ENCODE data around the gene HTR4. TPM values are rescaled to one million over a fixed set of nuclear protein-coding genes. Genes with fewer than 3 reads are reported as not detected.
A peak's percentile ranks its signal among the peaks of the same experiment; 100 is the strongest.

The HTR4 gene
- total RNA-seq, 2 donors from 2014 or later = 4.3 to 7.9 TPM

DNA sequence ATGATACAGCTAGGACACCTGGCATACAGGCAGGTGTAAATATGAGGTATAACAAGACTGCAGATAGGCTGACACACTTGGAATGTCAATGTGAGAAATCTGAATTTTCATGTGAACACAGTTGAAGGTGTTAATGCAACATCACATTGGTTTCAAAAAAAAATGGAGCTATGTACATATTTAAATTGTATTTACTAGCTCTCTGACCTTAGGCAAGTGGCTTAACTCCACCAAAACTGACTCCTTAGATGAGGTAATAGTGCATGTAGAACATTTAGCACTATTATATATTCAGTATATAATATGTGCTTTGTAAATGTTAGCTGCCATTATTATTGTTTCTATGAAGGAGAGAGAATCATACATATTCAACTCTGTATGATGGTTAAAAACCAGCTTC is 48.0 kb downstream of the HTR4 start:
- H3K27me3 ChIP-seq = no peaks in the 10 kb centered on the region
- no peak overlapping the region for H3K27ac ChIP-seq
- TF ChIP-seq, protein P1, sequence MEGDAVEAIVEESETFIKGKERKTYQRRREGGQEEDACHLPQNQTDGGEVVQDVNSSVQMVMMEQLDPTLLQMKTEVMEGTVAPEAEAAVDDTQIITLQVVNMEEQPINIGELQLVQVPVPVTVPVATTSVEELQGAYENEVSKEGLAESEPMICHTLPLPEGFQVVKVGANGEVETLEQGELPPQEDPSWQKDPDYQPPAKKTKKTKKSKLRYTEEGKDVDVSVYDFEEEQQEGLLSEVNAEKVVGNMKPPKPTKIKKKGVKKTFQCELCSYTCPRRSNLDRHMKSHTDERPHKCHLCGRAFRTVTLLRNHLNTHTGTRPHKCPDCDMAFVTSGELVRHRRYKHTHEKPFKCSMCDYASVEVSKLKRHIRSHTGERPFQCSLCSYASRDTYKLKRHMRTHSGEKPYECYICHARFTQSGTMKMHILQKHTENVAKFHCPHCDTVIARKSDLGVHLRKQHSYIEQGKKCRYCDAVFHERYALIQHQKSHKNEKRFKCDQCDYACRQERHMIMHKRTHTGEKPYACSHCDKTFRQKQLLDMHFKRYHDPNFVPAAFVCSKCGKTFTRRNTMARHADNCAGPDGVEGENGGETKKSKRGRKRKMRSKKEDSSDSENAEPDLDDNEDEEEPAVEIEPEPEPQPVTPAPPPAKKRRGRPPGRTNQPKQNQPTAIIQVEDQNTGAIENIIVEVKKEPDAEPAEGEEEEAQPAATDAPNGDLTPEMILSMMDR (IDR thresholded peaks at IDR 0.05) = no peak

DNA sequence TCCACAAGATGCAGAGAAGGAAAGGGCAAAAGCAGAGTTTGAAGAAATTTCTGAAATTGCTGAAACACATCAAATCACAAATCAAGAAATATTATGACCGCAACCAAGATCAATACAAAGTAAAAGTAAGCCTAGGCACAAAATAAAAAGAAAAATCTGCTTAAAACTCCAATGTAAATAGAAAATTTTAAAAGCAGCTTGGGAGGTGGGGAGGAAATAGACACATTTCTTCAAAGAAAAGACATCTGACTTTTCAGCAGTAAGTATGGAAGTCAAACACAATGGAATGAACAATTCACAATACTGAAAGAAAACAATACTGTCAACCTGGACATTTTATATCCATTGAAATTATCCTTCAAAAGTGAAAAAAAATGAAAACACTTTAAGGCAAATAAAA is 55.1 kb downstream of the HTR4 start:
- no peak for DNase-seq (ENCODE audit: low spot score)

More for the DNA sequence above, 48.0 kb downstream of the HTR4 start:
- Histone ChIP-seq H3K4me3 (no peak overlapping the region), H3K36me3 (no peaks in the 10 kb centered on the region), H3K9me3 (no peaks in the 10 kb centered on the region), H3K4me1 (no peaks in the 10 kb centered on the region)
- no peak for DNase-seq (ENCODE audit: low spot score)

DNA sequence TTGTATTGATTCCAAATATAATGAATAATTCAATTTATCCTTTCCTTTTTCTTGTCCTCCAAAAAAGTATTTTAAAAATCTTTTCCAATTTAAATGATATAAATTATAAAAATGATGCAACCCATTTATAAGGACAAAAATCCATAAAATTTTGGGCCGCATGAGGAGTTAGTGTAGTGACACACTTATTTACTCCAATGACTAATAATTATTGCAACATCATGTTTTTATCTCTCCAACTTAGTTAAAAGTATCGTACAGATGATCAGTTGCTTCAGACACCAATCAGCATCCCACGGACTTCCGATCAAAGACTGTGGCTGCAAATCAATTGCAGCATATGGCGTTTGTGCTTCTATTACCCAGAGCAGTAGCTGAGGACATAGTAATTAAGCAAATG is 58.6 kb downstream of the HTR4 start:
- TF ChIP-seq, protein P1 (IDR thresholded peaks at IDR 0.05) = no peak
- DNase-seq (ENCODE audit: low spot score) = no peak
- Histone ChIP-seq H3K36me3 (no peaks in the 10 kb centered on the region), H3K4me1 (no peaks in the 10 kb centered on the region), H3K9me3 (peaks cover 0 to 14% of the 10 kb centered on the region in 2 donors), H3K27me3 (no peaks in the 10 kb centered on the region), H3K27ac (no peak overlapping the region), H3K4me3 (no peak overlapping the region)

More for the DNA sequence above, 55.1 kb downstream of the HTR4 start:
- no peaks in the 10 kb centered on the region for H3K27me3 ChIP-seq
- H3K36me3 ChIP-seq = no peaks in the 10 kb centered on the region
- peaks cover 0 to 14% of the 10 kb centered on the region in 2 donors for H3K9me3 ChIP-seq
- no peak overlapping the region for H3K27ac ChIP-seq
- no peaks in the 10 kb centered on the region for H3K4me1 ChIP-seq
- no peak overlapping the region for H3K4me3 ChIP-seq
- TF ChIP-seq, protein P1 (IDR thresholded peaks at IDR 0.05) = no peak

DNA sequence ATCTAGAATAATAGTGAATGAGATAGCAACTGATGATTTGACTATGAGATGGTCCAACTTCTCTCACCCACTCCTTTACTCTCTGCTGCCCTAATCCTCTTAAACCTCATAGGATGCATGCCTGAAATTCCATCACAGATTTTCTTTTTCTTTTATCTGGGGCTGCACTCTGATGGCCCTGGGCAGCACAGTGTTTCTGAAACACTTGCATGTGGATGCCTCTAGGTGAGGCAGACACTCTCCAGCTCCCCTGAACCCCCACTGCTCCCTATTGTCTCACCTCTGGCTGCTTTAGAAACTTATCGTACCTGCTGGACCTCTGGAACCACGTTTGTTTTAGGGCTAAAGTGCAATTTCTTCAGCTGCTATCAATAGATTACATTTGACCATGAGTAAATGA is 67.5 kb downstream of the HTR4 start:
- Histone ChIP-seq H3K4me3 (no peak overlapping the region), H3K9me3 (no peaks in the 10 kb centered on the region), H3K4me1 (peaks cover 0 to 8% of the 10 kb centered on the region in 2 donors), H3K27ac (peak overlapping the region in 1 of 2 donors; percentile 48), H3K36me3 (no peaks in the 10 kb centered on the region), H3K27me3 (no peaks in the 10 kb centered on the region)
- TF ChIP-seq, protein P1 (IDR thresholded peaks at IDR 0.05) = no peak
- no peak for DNase-seq (ENCODE audit: low spot score)

DNA sequence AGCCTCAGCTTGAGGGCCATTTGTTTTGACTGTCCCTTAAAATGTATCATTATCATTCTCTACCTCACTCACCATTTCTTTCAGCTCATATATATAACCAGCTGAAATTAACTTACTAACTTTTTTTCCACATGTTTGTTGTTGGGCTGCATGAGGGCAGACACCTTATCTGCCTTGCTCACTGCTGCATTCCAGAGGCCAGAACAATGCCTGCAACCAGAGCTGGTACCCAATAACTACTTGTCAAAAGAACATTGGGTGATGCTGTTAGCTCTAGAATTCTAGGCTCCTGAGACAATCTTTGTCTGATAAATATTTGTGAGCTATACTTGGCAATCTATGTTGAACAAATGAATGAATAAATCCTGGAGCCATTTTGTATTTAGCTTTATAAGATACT is 68.3 kb downstream of the HTR4 start:
- Histone ChIP-seq H3K9me3 (no peaks in the 10 kb centered on the region), H3K27ac (peak overlapping the region in 1 of 2 donors; percentile 48), H3K4me1 (peaks cover 0 to 8% of the 10 kb centered on the region in 2 donors), H3K4me3 (no peak overlapping the region), H3K27me3 (no peaks in the 10 kb centered on the region), H3K36me3 (no peaks in the 10 kb centered on the region)
- no peak for DNase-seq (ENCODE audit: low spot score)
- TF ChIP-seq, protein P1 (IDR thresholded peaks at IDR 0.05) = peak in 1 of 2 donors; percentile 30

DNA sequence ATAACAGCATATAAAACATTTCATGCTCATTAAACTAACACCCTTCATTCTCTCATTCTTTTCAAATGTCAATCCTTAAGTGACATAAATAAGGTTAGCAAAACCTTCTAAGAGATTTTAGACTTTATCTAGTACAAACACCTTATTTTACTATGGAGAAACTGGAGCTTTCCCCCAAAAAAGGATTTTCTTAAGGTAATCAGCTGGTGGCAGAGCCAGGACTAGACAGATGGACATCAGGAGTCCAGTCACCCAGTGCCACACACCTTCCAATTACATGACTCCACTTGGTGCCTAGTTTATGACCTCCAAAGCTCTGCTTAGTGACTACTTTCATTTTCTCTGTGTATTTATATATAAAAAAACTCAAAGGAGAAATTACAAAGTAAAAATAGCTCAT is 70.2 kb downstream of the HTR4 start:
- Histone ChIP-seq H3K4me3 (no peak overlapping the region), H3K4me1 (peaks cover 0 to 8% of the 10 kb centered on the region in 2 donors), H3K36me3 (no peaks in the 10 kb centered on the region), H3K27ac (no peak overlapping the region), H3K9me3 (peaks cover 0 to 7% of the 10 kb centered on the region in 2 donors), H3K27me3 (no peaks in the 10 kb centered on the region)
- no peak for DNase-seq (ENCODE audit: low spot score)
- TF ChIP-seq, protein P1 (IDR thresholded peaks at IDR 0.05) = no peak
